KOPT-K1 (cell line): ENCODE data around the gene MRPL16.
"Not testable (repeated sequence)": the region's sequence is repeated elsewhere in the genome, so short reads cannot be mapped to it uniquely, and the experiment has no call there.

Experiments
- H3K27ac ChIP-seq: fragments of 200-600 bp; sonication (generic); 2 replicates; pipeline ENCODE4 v1.5.1; 2016; ENCODE audit warnings: antibody characterized with exemption, mild to moderate bottlenecking, low read depth, low read length; ENCODE audit not compliant: poor library complexity, severe bottlenecking
- H3K36me3 ChIP-seq: fragments of 200-600 bp; sonication (generic); 2 replicates; pipeline ENCODE4 v1.5.1; 2017; ENCODE audit warnings: antibody characterized with exemption, mild to moderate bottlenecking, low read length, moderate library complexity; ENCODE audit not compliant: insufficient read depth
- H3K9me3 ChIP-seq: fragments of 200-600 bp; sonication (generic); 2 replicates; pipeline ENCODE4 v1.5.1; 2017; ENCODE audit warnings: antibody characterized with exemption, low read length, mild to moderate bottlenecking; ENCODE audit not compliant: insufficient read depth, poor library complexity, severe bottlenecking

The MRPL16 gene

GRCh38 chr11:59810189-59810910 lies at the start of gene MRPL16:
MRPL16 (minus strand) TSS chr11:59810778; CDS start chr11:59810658, 120 bp downstream.
- no peaks in the 10 kb centered on the region for H3K9me3 ChIP-seq
- peak within 1 kb of the TSS; percentile 71 for H3K27ac ChIP-seq

GRCh38 chr11:59859673-59860072 lies 49.1 kb upstream of the MRPL16 start:
- Histone ChIP-seq H3K9me3 (no peaks in the 10 kb centered on the region), H3K27ac (no peak overlapping the region), H3K36me3 (no peaks in the 10 kb centered on the region)

More at GRCh38 chr11:59810189-59810910, at the start of gene MRPL16:
- peaks cover 42% of the 10 kb centered on the region for H3K36me3 ChIP-seq

- H3K27ac ChIP-seq = peak overlapping the region; percentile 28
- no peaks in the 10 kb centered on the region for H3K36me3 ChIP-seq
- no peaks in the 10 kb centered on the region for H3K9me3 ChIP-seq
These were observed 47.2 kb upstream of the MRPL16 start for GRCh38 chr11:59857439-59858434.

GRCh38 chr11:59854871-59855270 lies 44.3 kb upstream of the MRPL16 start:
- no peaks in the 10 kb centered on the region for H3K9me3 ChIP-seq
- H3K36me3 ChIP-seq = no peaks in the 10 kb centered on the region
- no peak overlapping the region for H3K27ac ChIP-seq

GRCh38 chr11:59851416-59851815 lies 40.8 kb upstream of the MRPL16 start:
- not testable (repeated sequence) for H3K36me3 ChIP-seq

GRCh38 chr11:59849551-59849950 lies 39.0 kb upstream of the MRPL16 start:
- H3K9me3 ChIP-seq, H3K36me3 ChIP-seq, H3K27ac ChIP-seq: not testable (repeated sequence)

More at GRCh38 chr11:59851416-59851815, 40.8 kb upstream of the MRPL16 start:
- H3K27ac ChIP-seq, H3K9me3 ChIP-seq: not testable (repeated sequence)

- no peak overlapping the region for H3K27ac ChIP-seq
- H3K36me3 ChIP-seq = no peaks in the 10 kb centered on the region
- H3K9me3 ChIP-seq = no peaks in the 10 kb centered on the region
These were observed 38.6 kb upstream of the MRPL16 start for GRCh38 chr11:59849129-59849528.

GRCh38 chr11:59848439-59848838 lies 37.9 kb upstream of the MRPL16 start:
- H3K9me3 ChIP-seq, H3K27ac ChIP-seq, H3K36me3 ChIP-seq: not testable (repeated sequence)

GRCh38 chr11:59847626-59848025 lies 37.0 kb upstream of the MRPL16 start:
- H3K36me3 ChIP-seq = no peaks in the 10 kb centered on the region
- no peaks in the 10 kb centered on the region for H3K9me3 ChIP-seq
- H3K27ac ChIP-seq = no peak overlapping the region

GRCh38 chr11:59846556-59846955 lies 36.0 kb upstream of the MRPL16 start:
- Histone ChIP-seq H3K9me3 (no peaks in the 10 kb centered on the region), H3K27ac (no peak overlapping the region)

GRCh38 chr11:59845399-59845798 lies 34.8 kb upstream of the MRPL16 start, which contains the start of gene CBLIF:
CBLIF (minus strand) TSS chr11:59845499; CDS start chr11:59845453, 46 bp downstream.
- Histone ChIP-seq H3K36me3 (no peaks in the 10 kb centered on the region), H3K27ac (no peak within 1 kb of the TSS), H3K9me3 (no peaks in the 10 kb centered on the region)

More at GRCh38 chr11:59846556-59846955, 36.0 kb upstream of the MRPL16 start:
- H3K36me3 ChIP-seq = no peaks in the 10 kb centered on the region

- Histone ChIP-seq H3K27ac (no peak overlapping the region), H3K9me3 (no peaks in the 10 kb centered on the region), H3K36me3 (no peaks in the 10 kb centered on the region)
These were observed 31.7 kb upstream of the MRPL16 start for GRCh38 chr11:59842316-59842715.

GRCh38 chr11:59841514-59841913 lies 30.9 kb upstream of the MRPL16 start:
- H3K27ac ChIP-seq = no peak overlapping the region
- H3K36me3 ChIP-seq = no peaks in the 10 kb centered on the region
- H3K9me3 ChIP-seq = no peaks in the 10 kb centered on the region

- no peak overlapping the region for H3K27ac ChIP-seq
- H3K9me3 ChIP-seq = no peaks in the 10 kb centered on the region
These were observed 29.0 kb upstream of the MRPL16 start for GRCh38 chr11:59839615-59840014.

GRCh38 chr11:59833602-59834001 lies 23.0 kb upstream of the MRPL16 start:
- Histone ChIP-seq H3K36me3 (no peaks in the 10 kb centered on the region), H3K9me3 (no peaks in the 10 kb centered on the region), H3K27ac (no peak overlapping the region)

More at GRCh38 chr11:59839615-59840014, 29.0 kb upstream of the MRPL16 start:
- no peaks in the 10 kb centered on the region for H3K36me3 ChIP-seq
